ENCODE results near the gene PLXNA2.

The PLXNA2 gene

DNA sequence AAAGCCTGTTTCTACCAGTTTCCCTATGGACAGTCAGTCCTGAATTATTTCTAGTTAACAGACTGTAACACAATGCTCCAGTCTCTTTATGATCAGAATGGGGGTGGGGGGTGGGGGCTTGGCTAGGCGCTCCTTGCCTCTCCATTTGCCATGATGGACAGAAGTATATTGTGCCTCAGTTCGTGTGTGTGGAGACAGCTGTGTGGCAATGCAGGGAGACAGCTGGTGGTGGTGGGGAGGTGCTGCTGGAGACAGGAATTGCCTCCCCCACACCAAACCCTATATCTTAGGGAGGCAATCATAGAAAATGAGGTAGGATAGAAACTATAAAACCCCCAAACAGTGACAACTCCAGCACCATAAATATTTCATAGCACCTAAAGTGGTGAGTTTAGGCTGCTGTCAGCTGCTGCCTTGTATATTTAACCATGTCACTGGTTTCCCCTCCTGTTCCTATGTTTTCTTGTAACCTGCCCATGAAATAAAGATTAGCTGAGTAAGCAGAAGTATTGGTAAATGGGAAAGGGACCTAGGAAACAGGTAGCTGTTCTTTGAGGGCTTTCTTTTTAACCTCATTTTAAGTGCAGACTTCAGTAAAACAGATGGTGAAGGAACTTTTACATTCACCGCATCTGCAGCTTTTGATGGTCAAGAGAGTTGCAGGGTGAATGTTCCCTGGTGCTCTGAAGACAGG lies 3.4 kb downstream of the PLXNA2 start:
- no peak for DNase-seq

DNA sequence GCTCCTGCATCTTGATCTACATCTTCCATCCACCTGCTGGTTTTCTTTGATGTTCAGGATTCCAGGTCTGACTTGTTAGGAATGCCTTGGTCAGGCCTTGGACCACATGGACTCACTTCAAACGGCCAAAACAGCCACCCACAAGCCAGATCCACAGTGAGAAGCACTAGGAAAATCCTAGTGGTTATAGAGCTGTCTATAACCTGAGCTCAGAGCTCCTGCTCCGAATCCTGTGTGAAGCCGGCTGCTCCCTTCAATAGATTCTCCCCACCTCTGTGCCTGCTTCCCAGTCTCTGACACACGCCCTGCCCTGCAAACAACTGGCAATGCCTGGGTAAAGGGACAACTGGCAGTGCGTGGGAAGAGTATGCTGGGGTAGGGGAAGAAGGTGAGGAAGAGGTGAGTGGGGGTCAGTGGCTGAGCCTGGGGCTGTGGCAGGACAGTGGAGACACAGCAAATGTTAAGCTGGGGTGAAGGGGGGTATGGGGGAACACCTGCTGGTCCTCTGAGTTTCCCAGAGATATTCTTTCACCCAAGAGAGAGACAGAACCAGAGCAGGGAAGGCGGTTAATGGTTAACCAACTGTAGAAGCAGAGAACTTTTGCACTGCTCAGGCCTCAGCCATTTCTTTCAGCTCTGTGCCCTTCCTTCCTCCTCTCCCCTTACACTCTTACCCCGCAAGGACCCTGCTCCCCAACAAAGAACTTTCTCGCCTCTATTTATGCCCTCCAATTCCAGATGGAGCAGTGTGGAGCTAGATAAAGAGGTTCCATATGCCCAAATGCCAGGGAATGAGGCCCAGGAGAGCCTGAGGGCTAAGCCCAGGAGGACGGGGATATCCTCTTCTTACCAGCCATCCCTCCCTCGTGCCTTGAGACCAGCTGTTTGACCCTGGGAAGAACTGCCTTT lies 4.5 kb downstream of the PLXNA2 start:
- no peak for DNase-seq

DNA sequence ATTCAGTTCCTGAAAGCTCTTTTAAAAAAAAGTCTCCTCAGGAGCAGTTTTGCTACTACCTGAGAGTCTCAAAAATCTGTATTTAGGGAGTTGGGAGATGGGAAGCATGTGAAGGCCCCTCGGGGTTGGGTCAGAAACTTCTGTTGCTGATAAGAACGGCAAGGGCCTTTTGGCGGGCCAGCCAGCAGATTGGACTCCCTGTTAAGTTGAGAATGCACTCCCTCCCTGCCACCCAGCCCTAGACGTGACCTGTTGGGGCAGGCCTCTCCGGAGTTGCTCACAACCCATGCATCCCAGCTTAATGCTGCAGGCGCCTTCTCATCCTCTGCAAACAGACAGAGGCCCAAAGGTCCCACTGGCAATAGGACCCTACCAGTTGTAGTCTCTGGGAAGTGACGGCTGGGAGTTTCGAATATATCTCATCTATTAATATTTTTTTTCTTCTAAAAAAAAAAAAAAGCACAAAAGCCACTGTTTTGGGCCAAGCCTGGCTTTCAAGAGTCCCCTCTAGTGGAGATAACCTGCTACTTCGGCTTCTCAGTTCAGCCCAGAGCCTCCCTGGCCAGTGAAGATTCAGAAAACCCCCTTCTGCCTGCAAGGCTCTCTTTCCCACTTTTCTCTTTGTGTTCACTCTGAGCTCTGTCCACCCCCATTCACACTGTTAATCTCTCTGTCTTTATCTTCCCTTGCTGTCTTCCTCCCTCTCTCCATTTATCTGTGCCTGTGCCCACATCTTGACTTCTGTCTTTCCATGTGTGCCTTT lies 5.3 kb downstream of the PLXNA2 start:
- no peak for DNase-seq

GRCh38 chr1:208237241-208237640 lies 6.9 kb downstream of the PLXNA2 start:
- no peak for DNase-seq

GRCh38 chr1:208235982-208236761 lies 8.0 kb downstream of the PLXNA2 start:
- no peak for DNase-seq

- DNase-seq: no peak
Measured at GRCh38 chr1:208235356-208235981, 8.7 kb downstream of the PLXNA2 start.

- no peak for DNase-seq
Measured at GRCh38 chr1:208234721-208235120, 9.5 kb downstream of the PLXNA2 start.

GRCh38 chr1:208233978-208234377 lies 10.2 kb downstream of the PLXNA2 start:
- no peak for DNase-seq

GRCh38 chr1:208233546-208233945 lies 10.6 kb downstream of the PLXNA2 start:
- DNase-seq: no peak

DNA sequence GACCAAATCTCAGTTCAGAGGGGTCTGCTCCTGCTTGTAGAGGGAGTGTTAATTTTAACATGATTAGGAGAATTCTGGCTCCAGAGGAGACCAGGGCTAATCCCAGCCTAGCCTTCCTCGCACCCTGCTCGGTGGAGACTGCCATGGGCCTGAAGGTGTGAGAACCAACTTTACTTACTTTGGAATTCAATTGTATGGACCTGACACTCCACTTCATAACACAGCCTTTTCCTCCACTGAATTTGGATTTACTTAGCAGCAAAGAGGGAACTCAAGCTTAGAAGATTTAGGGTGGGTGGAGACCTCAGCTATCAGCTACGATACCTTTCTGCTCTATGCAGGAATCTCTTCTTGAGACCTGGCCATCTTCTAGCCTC lies 11.5 kb downstream of the PLXNA2 start:
- no peak for DNase-seq

DNA sequence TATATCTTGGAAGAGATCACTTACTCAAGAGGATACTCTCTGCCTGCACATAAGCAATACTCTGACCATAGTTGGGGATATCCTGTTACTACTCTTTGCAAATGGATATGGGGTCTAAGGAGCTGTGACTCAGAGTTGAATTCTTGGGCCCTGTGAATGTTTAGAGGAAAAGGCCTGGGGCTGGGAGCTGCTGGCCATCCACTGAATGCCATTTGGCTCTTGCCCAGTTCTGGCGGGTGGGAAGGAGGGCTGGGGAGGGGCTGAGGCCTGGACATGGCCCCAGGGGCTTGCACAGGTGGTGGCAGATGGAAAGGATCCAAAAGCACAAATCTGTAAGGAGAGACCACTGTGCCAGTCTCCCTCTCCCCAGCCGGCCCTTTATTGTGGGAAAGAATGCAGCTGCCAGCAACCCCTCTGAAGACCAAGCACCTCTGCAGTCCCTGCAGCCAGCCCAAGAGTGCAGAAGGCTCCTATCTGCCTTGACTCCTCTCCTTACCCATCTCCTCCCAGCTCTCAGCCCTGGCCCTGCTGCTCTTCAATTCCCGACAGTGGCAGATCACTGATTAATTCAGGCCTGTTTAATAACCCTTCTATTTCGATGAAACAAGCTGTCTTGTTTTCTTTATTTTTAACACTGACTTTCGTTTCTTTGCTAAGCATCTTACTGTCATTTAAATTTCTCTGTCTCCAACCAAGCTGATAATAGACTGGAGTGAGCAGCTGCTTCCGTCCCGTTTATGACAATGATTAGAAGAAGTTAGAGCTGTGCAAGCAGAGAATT lies 12.1 kb downstream of the PLXNA2 start:
- DNase-seq: no peak

- no peak for DNase-seq
Measured at GRCh38 chr1:208230668-208231529, 13.3 kb downstream of the PLXNA2 start.

- no peak for DNase-seq
Measured at GRCh38 chr1:208228550-208228949, 15.6 kb downstream of the PLXNA2 start.

GRCh38 chr1:208228026-208228425 lies 16.2 kb downstream of the PLXNA2 start:
- DNase-seq: no peak

DNA sequence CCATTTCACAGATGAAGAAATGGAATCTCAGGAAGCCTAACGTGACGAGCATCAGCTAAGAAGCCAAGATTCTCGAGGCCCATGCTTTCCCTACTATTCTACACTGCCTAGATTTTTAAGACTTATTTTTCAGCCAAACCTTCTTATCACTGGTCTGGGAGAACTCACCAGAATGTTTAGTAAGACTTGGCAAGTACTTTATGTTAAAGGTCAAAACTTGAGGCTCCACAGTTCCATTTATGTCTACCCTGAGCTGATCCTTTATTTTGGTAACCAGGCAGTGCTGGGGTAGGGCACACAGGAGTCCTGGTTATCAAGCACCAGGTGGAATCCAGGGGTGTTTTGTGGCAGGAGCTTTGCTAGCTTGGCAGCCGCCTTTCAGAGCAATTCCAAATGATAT lies 16.8 kb downstream of the PLXNA2 start:
- DNase-seq: no peak

DNA sequence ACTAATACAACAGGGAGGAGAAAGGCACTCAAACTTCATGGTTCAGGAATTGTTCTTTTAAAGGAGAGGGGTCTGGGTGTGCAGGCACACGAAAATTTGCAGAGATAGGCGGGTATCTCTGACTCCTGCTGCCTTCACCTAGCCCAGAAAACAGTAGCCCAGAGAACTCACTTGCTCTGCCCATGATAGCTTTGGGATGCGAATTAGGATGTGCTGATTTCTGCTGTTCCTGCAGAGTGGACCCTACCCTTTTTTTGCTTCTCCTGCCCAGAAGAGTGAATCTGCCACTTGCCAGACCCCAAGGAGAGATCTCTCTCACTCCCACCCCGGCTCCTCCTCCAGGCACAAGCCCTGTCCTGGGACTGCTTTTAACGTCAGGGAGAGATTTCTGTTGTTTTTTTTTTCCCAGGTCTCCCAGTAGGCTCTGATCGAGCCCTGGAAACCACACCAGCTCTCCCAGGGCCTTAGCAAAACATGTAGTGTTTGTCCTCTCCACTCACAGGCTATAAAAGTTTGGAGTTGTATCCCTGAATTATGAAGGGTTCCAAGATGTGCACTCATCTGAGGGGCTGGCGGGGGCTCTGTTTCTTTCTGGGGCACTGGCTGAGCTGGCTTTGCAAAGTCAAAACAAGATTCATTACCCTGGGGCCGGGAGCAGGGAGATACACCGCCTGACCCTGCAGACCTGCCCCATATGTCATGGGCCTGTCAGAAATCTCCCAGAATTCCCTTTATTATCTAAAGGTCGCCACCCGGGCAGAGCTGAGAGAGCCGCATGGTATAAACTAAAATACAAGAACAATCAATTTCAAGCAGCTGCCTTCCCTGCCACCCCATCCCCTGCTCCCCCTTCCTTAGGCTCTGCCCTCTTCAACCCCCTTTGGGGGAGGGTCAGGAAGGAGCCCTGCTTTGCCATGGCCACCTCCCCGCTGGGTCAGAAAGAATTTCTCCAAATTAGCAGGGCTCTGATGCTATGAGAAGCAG lies 17.9 kb downstream of the PLXNA2 start:
- DNase-seq: no peak

DNA sequence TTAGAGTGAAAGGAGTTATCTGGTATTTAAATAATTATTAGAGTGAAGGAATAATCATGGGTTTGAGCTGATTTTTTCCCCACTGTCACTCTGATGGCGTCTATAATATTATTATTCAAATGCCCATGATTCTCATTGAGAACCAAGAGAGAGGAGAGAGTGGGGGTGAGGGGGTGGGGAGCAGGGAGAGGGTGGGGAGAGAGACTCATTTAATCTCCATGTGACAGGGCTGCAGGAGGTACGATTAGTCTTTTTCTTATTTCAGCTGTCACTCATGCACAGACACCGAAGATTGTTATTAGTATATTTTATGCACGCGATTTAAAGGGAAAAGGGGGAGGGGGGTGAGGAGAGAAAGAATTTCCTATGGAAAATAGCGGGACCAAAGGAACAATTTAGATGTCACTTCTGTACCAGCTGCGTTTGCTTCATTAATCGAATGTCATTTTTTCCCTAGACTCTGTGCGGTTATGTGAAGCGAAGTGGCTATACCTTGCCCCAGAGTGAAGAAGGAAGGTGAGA lies 19.9 kb downstream of the PLXNA2 start:
- no peak for DNase-seq

DNA sequence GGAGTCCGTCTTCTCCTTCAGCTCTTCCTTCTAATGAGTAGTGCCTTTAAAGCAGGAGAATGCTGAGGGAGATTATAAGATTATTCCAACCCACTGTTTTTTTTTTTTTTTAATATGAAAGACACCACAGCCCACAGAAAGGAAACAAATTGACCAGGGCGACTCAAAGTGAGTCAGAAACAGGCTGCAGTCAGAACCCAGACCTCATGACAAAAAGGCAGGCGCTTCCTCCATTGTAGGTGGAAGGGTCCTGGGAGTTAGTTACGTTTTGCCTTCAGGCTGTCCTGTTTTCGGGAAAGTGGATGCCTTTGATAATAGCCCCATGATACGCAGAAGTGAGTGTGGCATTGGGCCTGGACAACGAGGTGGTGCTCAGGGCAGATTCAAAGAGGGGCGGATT lies 21.0 kb downstream of the PLXNA2 start:
- DNase-seq: no peak
